B cell (primary cell): ENCODE results near the gene PANX3. TPM values are rescaled to one million over a fixed set of nuclear protein-coding genes. Genes with fewer than 3 reads are reported as not detected.

Source experiments
- ATAC-seq: fragments of 200-7000 bp; cut with Tn5 transposase; one replicate; pipeline ENCODE4 v1.10.0; 2021; ENCODE audit warnings: low read depth, mild to moderate bottlenecking, moderate number of reproducible peaks, moderate library complexity
- CTCF ChIA-PET: fragments of 350-600 bp; sonication (Branson Sonifier 250); formaldehyde crosslinking; loops from one replicate; lab custom pipeline; 2021; ENCODE audit warnings: antibody characterized with exemption, inconsistent platforms; lab: Charles Lee
- POLR2A ChIA-PET: fragments of 350-600 bp; sonication (Branson Sonifier 250); formaldehyde crosslinking; loops from one replicate; lab custom pipeline; 2021; ENCODE audit warnings: antibody characterized with exemption; lab: Charles Lee
- DNase-seq: peaks from one replicate; pipeline ENCODE4 v3.0.0; 2013
- H2AFZ ChIP-seq: 2 replicates; pipeline ENCODE4 v1.6.1; 2012; ENCODE audit warnings: mild to moderate bottlenecking, low read depth, low read length; ENCODE audit not compliant: insufficient read depth, poor library complexity, severe bottlenecking
- H3K27ac ChIP-seq, 2 donors: 1 replicate in 1 of 2; 2 replicates in 1 of 2; pipeline ENCODE4 v1.5.1; 2012 to 2013; ENCODE audit warnings: low read length in 2 of 2, mild to moderate bottlenecking in 2 of 2, moderate library complexity in 1 of 2
- H3K27me3 ChIP-seq, 4 experiments: fragments of 200-600 bp in 1 of 4; sonication (generic) in 1 of 4; replicated peaks in 1 of 4; 1 replicate in 2 of 4; 2 replicates in 2 of 4; pipeline versions ENCODE4 v1.6.1 to v1.7.0; 2013 to 2016; ENCODE audit warnings: low read length in 3 of 4, mild to moderate bottlenecking in 2 of 4, mixed read lengths in 1 of 4, moderate library complexity in 1 of 4; ENCODE audit not compliant: insufficient read depth in 4 of 4, control insufficient read depth in 3 of 4; ENCODE audit errors: control extremely low read depth in 1 of 4
- H3K36me3 ChIP-seq, 2 experiments: replicated peaks in 1 of 2; 1 replicate in 1 of 2; 2 replicates in 1 of 2; pipeline versions ENCODE4 v1.6.1 to v1.7.1; 2013; ENCODE audit warnings: low read length in 1 of 2; ENCODE audit not compliant: insufficient read depth in 2 of 2, control insufficient read depth in 1 of 2; ENCODE audit errors: control extremely low read depth in 1 of 2, extremely low read depth in 1 of 2
- H3K4me1 ChIP-seq, 2 donors: fragments of 200-600 bp in 1 of 2; sonication (generic) in 1 of 2; 1 replicate in 1 of 2; 2 replicates in 1 of 2; pipeline versions ENCODE4 v1.5.1 to v1.6.1; 2013 to 2017; ENCODE audit warnings: low read length in 2 of 2; ENCODE audit not compliant: control insufficient read depth in 2 of 2, insufficient read depth in 2 of 2
- H3K4me2 ChIP-seq: replicated peaks from 2 replicates; pipeline ENCODE3; 2012; ENCODE audit warnings: mild to moderate bottlenecking, low read depth, low read length; ENCODE audit not compliant: poor library complexity, severe bottlenecking
- H3K4me3 ChIP-seq, 5 experiments: fragments of 200-600 bp in 1 of 5; sonication (generic) in 1 of 5; 1 replicate in 3 of 5; 2 replicates in 2 of 5; pipeline versions ENCODE4 v1.5.1 to v1.7.0; 2011 to 2016; ENCODE audit warnings: low read length in 4 of 5, mild to moderate bottlenecking in 4 of 5, low read depth in 2 of 5, control low read depth in 1 of 5, moderate library complexity in 1 of 5; ENCODE audit not compliant: insufficient read depth in 1 of 5; ENCODE audit errors: control extremely low read depth in 1 of 5, extremely low read depth in 1 of 5
- H3K79me2 ChIP-seq: fragments of 200-600 bp; sonication (generic); one replicate; pipeline ENCODE4 v1.6.0; 2016; ENCODE audit warnings: low read length; ENCODE audit not compliant: control insufficient read depth, insufficient read depth
- H3K9ac ChIP-seq: fragments of 200-600 bp; sonication (generic); 2 replicates; pipeline ENCODE4 v1.6.1; 2017; ENCODE audit warnings: mild to moderate bottlenecking, low read length, moderate library complexity
- H3K9me3 ChIP-seq, 3 donors: one replicate each; pipeline versions ENCODE4 v1.6.1 to v1.7.1; 2013; ENCODE audit warnings: low read length in 2 of 3; ENCODE audit not compliant: control insufficient read depth in 2 of 3, insufficient read depth in 1 of 3; ENCODE audit errors: control extremely low read depth in 1 of 3
- H4K20me1 ChIP-seq: 2 replicates; pipeline ENCODE4 v1.6.0; 2012; ENCODE audit warnings: mild to moderate bottlenecking, low read length; ENCODE audit not compliant: insufficient read depth, control insufficient read depth, poor library complexity, severe bottlenecking
- H3K27ac Mint-ChIP-seq: one replicate; pipeline ENCODE4 v1.8.0; 2021; ENCODE audit warnings: mixed read lengths
- H3K27me3 Mint-ChIP-seq: one replicate; pipeline ENCODE4 v1.8.0; 2021; ENCODE audit warnings: mixed read lengths
- H3K4me1 Mint-ChIP-seq: one replicate; pipeline ENCODE4 v1.8.0; 2021; ENCODE audit warnings: mixed read lengths
- H3K4me3 Mint-ChIP-seq: one replicate; pipeline ENCODE4 v1.8.0; 2021; ENCODE audit warnings: mixed read lengths
- H3K9me3 Mint-ChIP-seq: one replicate; pipeline ENCODE4 v1.8.0; 2022; ENCODE audit warnings: mixed read lengths; ENCODE audit not compliant: insufficient read depth
- CTCF ChIP-seq: fragments of 200-600 bp; IDR thresholded peaks from one replicate; pipeline ENCODE4 v1.8.0; 2022; ENCODE audit warnings: antibody characterized with exemption, mild to moderate bottlenecking
- EZH2 ChIP-seq: IDR thresholded peaks from 2 replicates; pipeline ENCODE4 v1.6.1; 2012; ENCODE audit warnings: borderline replicate concordance, low read depth, mild to moderate bottlenecking, moderate library complexity, low read length; ENCODE audit not compliant: insufficient read depth, poor library complexity, severe bottlenecking
- WGBS: methylation state at CpG from one replicate; pipeline ENCODE4 v1.1.5; 2013; ENCODE audit warnings: missing lambda C conversion rate; ENCODE audit not compliant: insufficient coverage; 5-methylcytosine and 5-hydroxymethylcytosine counted together
- intact Hi-C: fragments of 100-400 bp; cut with micrococcal nuclease; formaldehyde crosslinking; loops from one replicate; pipeline ENCODE4 v1.10.0; 2022
- polyA plus RNA-seq: library from polyadenylated mRNA; depleted of rRNA; stranded (reverse); fragments of >200 nt; gene quantifications from 2 replicates; pipeline ENCODE4 v1.2.3, GENCODE V29; 2012
- total RNA-seq, 2 donors: library from RNA; stranded (reverse); fragments of 120-200 nt in 1 of 2; gene quantifications; 1 replicate in 1 of 2; 2 replicates in 1 of 2; pipeline versions ENCODE4 v1.2.3 to v1.2.4, GENCODE V29; 2013 to 2022

The PANX3 gene
- total and polyA plus RNA-seq, 2 donors (not counting 1 experiment from before 2014, with no cell fraction given) = not detected

DNA sequence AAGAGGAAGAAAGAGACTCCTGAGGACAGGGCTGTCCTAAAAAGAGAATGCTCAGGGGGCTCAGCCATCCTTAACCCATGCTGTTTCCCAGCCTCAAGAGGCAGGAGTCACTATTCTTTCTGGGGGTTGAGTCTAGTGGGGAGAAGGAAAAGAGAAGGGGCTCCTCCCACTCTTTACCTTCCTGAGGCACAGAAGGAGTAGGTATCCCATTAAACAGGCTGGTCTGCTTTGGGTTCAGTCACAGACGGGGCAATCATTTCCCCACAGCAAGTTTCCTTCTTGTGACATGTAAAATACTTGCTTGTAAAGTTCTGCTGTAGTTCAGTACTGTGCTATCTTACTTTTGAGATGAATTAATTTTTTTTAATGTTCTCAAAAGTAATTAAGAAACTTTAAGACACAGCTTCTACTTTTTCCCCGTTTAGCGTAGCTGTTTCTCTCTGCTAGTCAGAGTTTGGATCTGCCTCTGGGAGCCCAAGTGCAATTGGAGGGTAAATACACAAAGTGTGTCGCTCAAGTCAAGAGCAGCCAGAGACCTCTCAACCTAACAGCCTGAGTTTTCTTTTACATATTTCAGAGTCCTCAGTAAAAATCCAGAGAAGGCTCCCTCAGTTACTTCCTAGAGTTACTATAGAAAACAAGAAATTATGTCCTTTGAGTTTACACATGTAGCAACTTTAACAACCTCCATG is 26.4 kb upstream of the PANX3 start:
- TF ChIP-seq EZH2 (no peak), CTCF (no peak)
- intact Hi-C loops = loop anchor here (5.0 kb wide), 1 partner anchor 183 kb away; no protein-coding TSS in a partner anchor
- Histone ChIP-seq H3K9me3 (no peaks in the 10 kb centered on the region), H3K4me1 (no peaks in the 10 kb centered on the region), H2AFZ (peak overlapping the region; percentile 28), H3K36me3 (no peaks in the 10 kb centered on the region), H3K4me2 (no peak overlapping the region), H3K4me3 (no peak overlapping the region), H3K9ac (no peak overlapping the region), H3K79me2 (no peaks in the 10 kb centered on the region), H4K20me1 (no peaks in the 10 kb centered on the region), H3K27ac (no peak overlapping the region), H3K27me3 (no peaks in the 10 kb centered on the region)
- POLR2A ChIA-PET = no interaction called here
- WGBS = no CpG with 5 or more reads among the region's 4 CpGs
- H3K4me3 Mint-ChIP-seq = no peak overlapping the region
- ATAC-seq (no peak), DNase-seq (no peak)
- CTCF ChIA-PET = interaction anchor here (1.0 to 5.8 kb wide), 10 partner anchors 9 to 520 kb away, joined by 3 to 95 read pairs (median 5); no protein-coding TSS in a partner anchor
- no peaks in the 10 kb centered on the region for H3K9me3 Mint-ChIP-seq
- H3K27me3 Mint-ChIP-seq = peaks cover 23% of the 10 kb centered on the region
- H3K27ac Mint-ChIP-seq = no peak overlapping the region
- H3K4me1 Mint-ChIP-seq = no peaks in the 10 kb centered on the region

DNA sequence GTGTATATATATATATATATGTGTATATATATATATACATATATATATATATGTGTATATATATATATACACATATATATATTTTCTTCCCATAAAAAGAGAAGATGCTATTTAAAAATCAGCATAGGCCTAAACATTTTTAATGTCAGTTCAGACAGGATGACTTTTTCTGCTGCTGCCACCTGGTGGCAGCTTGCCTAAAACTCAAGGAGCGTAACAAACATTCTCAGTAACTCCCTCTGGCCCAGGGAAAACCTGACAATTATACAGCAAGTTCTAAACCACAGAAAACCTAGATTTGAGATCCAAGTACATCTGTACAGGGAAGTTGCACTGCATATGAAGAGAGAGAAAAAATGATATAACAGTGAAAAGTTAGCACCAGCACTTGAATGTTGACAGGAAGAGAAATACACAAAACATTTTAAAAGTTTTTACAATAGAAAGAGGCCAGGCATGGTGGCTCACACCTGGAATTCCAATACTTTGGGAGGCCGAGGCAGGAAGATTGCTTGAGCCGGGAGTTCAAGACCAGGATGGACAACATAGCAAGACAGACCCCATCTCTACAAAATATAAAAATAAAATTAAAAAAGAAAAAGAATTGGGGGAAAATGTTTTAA is 24.9 kb upstream of the PANX3 start:
- H3K27me3 Mint-ChIP-seq = peaks cover 21% of the 10 kb centered on the region
- ChIA-PET POLR2A (no interaction called here), CTCF (interaction anchor here (0.9 to 5.8 kb wide), 10 partner anchors 13 to 521 kb away, joined by 3 to 95 read pairs (median 5); no protein-coding TSS in a partner anchor)
- intact Hi-C loops = loop anchor here (5.0 kb wide), 1 partner anchor 184 kb away; no protein-coding TSS in a partner anchor
- TF ChIP-seq EZH2 (no peak), CTCF (peak; percentile 84)
- H3K4me3 Mint-ChIP-seq = no peak overlapping the region
- no peaks in the 10 kb centered on the region for H3K4me1 Mint-ChIP-seq
- H3K4me1 ChIP-seq = no peaks in the 10 kb centered on the region
- H3K9me3 ChIP-seq = no peaks in the 10 kb centered on the region
- ATAC-seq (no peak), DNase-seq (peak; percentile 68)
- H3K27ac ChIP-seq = no peak overlapping the region
- H3K27ac Mint-ChIP-seq = no peak overlapping the region
- H3K4me3 ChIP-seq = no peak overlapping the region
- no peaks in the 10 kb centered on the region for H3K27me3 ChIP-seq
- H2AFZ ChIP-seq = no peak overlapping the region
- no peaks in the 10 kb centered on the region for H3K9me3 Mint-ChIP-seq
- no peak overlapping the region for H3K4me2 ChIP-seq
- no peaks in the 10 kb centered on the region for H4K20me1 ChIP-seq
- H3K36me3 ChIP-seq = no peaks in the 10 kb centered on the region
- H3K9ac ChIP-seq = no peak overlapping the region
- H3K79me2 ChIP-seq = no peaks in the 10 kb centered on the region
- no CpG with 5 or more reads among the region's 3 CpGs for WGBS
